Fibroblast of pulmonary artery (primary cell): ENCODE results near the gene RHOT2.

Experiments
- DNase-seq: peaks from one replicate; pipeline ENCODE4 v3.0.0-alpha.2; 2010; ENCODE audit warnings: low read depth
- H3K4me3 ChIP-seq: replicated peaks from 2 replicates; pipeline ENCODE4 v1.5.1; 2011; ENCODE audit warnings: low read depth, mild to moderate bottlenecking, control low read depth, low read length, moderate library complexity
- CTCF ChIP-seq: IDR thresholded peaks from 2 replicates; pipeline ENCODE4 v1.5.1; 2011; ENCODE audit warnings: mild to moderate bottlenecking, control low read depth, low read length, inconsistent platforms; ENCODE audit errors: missing control alignments

RHOT2 gene

GRCh38 chr16:671353-672131 is 3.6 kb downstream of the RHOT2 start:
- no peak for DNase-seq
- H3K4me3 ChIP-seq, result no peak overlapping the region
- TF ChIP-seq CTCF, result no peak

- H3K4me3 ChIP-seq, result no peak overlapping the region
- no peak for DNase-seq
- TF ChIP-seq CTCF, result no peak
These were observed 4.4 kb downstream of the RHOT2 start for GRCh38 chr16:672371-672770.

- H3K4me3 ChIP-seq, result no peak overlapping the region
- no peak for DNase-seq
- no peak for TF ChIP-seq CTCF
These were observed 4.9 kb downstream of the RHOT2 start for GRCh38 chr16:672851-673250.

GRCh38 chr16:673399-673991 is 5.6 kb downstream of the RHOT2 start:
- H3K4me3 ChIP-seq, result no peak overlapping the region
- DNase-seq, result no peak
- TF ChIP-seq CTCF, result no peak

- DNase-seq, result no peak
- TF ChIP-seq CTCF, result no peak
- H3K4me3 ChIP-seq, result no peak overlapping the region
These were observed 6.4 kb downstream of the RHOT2 start for GRCh38 chr16:674214-674881.

GRCh38 chr16:674968-675883 is 7.3 kb downstream of the RHOT2 start, which contains the start of gene RHBDL1:
Gene RHBDL1, plus strand, starts transcription at chr16:675671. Its CDS starts 120 bp downstream, at chr16:675791.
- no peak for TF ChIP-seq CTCF
- DNase-seq, result no peak
- peak within 1 kb of the TSS; percentile 31 for H3K4me3 ChIP-seq
